ENCODE results near the gene PARVB. TPM values are rescaled to one million over a fixed set of nuclear protein-coding genes. Genes with fewer than 3 reads are reported as not detected.

Gene PARVB
- total and polyA plus RNA-seq, 2 of the 8 experiments (the other 6 are each of a cell fraction or from before 2014, with no cell fraction given): 14.5 to 18.6 TPM

- Histone ChIP-seq H2AFZ (ENCODE audit: low read length) (no peak overlapping the region), H3K79me1 (ENCODE audit: low read depth, low read length) (no peaks in the 10 kb centered on the region; the same call in 1 of the 2 replicates), H2BK120ac (replicated peaks; ENCODE audit: low read depth, low read length) (no peak overlapping the region), H3K23me2 (ENCODE audit: low read depth, low read length) (no peaks in the 10 kb centered on the region), H2BK12ac (ENCODE audit: low read depth, low read length) (no peak overlapping the region), H3K14ac (ENCODE audit: insufficient read length) (no peak overlapping the region), H2BK20ac (ENCODE audit: low read length) (no peak overlapping the region), H3K56ac (replicated peaks; ENCODE audit: insufficient read length, low read depth, low read length) (no peak overlapping the region), H3K18ac (ENCODE audit: extremely low read depth, low read length) (no peak overlapping the region), H3K79me2 (ENCODE audit: control insufficient read depth in 1 of 2, insufficient read depth in 2 of 2, low read length in 2 of 2) (no peaks in the 10 kb centered on the region), H2BK15ac (ENCODE audit: low read length) (no peak overlapping the region), H3K4ac (replicated peaks; ENCODE audit: insufficient read length, low read depth, low read length) (no peak overlapping the region), H4K91ac (replicated peaks; ENCODE audit: insufficient read length, low read length) (no peak overlapping the region), H3K23ac (ENCODE audit: insufficient read length) (no peak overlapping the region), H3K4me2 (ENCODE audit: insufficient read depth in 1 of 2, low read depth in 2 of 2, low read length in 2 of 2) (no peak overlapping the region), H3K27ac (ENCODE audit: low read depth, low read length) (no peak overlapping the region), H3K4me3 (ENCODE audit: extremely low read depth in 1 of 4, insufficient read depth in 2 of 4, low read depth in 3 of 4, low read length in 4 of 4) (no peak overlapping the region), H2BK5ac (ENCODE audit: low read depth, low read length) (no peak overlapping the region), H3K4me1 (replicated peaks in 1 of 4; ENCODE audit: control insufficient read depth in 3 of 4, insufficient read depth in 4 of 4, low read length in 3 of 4) (no peaks in the 10 kb centered on the region), H3K9me3 (ENCODE audit: insufficient read depth in 2 of 2, low read depth in 1 of 2, low read length in 1 of 2) (no peaks in the 10 kb centered on the region), H3K27me3 (replicated peaks in 1 of 4; ENCODE audit: control insufficient read depth in 3 of 4, extremely low read depth in 1 of 4, insufficient read depth in 3 of 4, low read length in 3 of 4) (no peaks in the 10 kb centered on the region), H3K9ac (replicated peaks in 1 of 4; ENCODE audit: extremely low read depth in 1 of 4, low read depth in 3 of 4, low read length in 3 of 4) (no peak overlapping the region), H2AK5ac (ENCODE audit: low read depth, low read length) (no peak overlapping the region), H3K36me3 (ENCODE audit: control insufficient read depth in 2 of 4, insufficient read depth in 4 of 4, low read length in 3 of 4) (no peaks in the 10 kb centered on the region), H4K8ac (ENCODE audit: extremely low read depth, insufficient read depth, low read length) (no peak overlapping the region), H4K5ac (ENCODE audit: insufficient read length, low read depth, low read length) (no peak overlapping the region), H4K20me1 (replicated peaks in 1 of 2; ENCODE audit: control insufficient read depth in 1 of 2, insufficient read depth in 2 of 2, low read length in 2 of 2) (no peaks in the 10 kb centered on the region)
- WGBS, 2 experiments (ENCODE audit: extremely low coverage in 1 of 2, insufficient coverage in 1 of 2, insufficient read length in 1 of 2, insufficient replicate concordance in 2 of 2, low coverage in 1 of 2, low lambda C conversion rate in 2 of 2, missing lambda C conversion rate in 1 of 2): 88% methylated on average over 14 of the region's 14 CpGs; no CpG with 5 or more reads in 1 of the 2 experiments
- POLR2A ChIA-PET (ENCODE audit: partially characterized antibody): interaction anchor here (0.9 kb wide), 1 partner anchor 14 kb away, joined by 3 read pairs; no protein-coding TSS in a partner anchor
- FAIRE-seq (no peak), DNase-seq (ENCODE audit: low read depth in 1 of 2, low spot score in 2 of 2) (no peak)
- CTCF ChIA-PET (ENCODE audit: partially characterized antibody): interaction anchor here (0.6 to 2.9 kb wide), 6 partner anchors 8 to 804 kb away, joined by 3 to 13 read pairs (median 4); no protein-coding TSS in a partner anchor
- TF ChIP-seq SUZ12 (IDR thresholded peaks at IDR 0.05; ENCODE audit: low read length): no peak
- TF ChIP-seq NRF1 (IDR thresholded peaks at IDR 0.05; ENCODE audit: low read depth, low read length): no peak
- no peak for TF ChIP-seq EZH2 (IDR thresholded peaks at IDR 0.05; ENCODE audit: low read depth, low read length, severe bottlenecking)
- TF ChIP-seq SIN3A (conservative IDR thresholded peaks at IDR 0.05 in 1 of 2, IDR thresholded peaks at IDR 0.05 in 1 of 2; ENCODE audit: low read depth in 1 of 2, low read length in 2 of 2): no peak
- TF ChIP-seq JUND (IDR thresholded peaks at IDR 0.05; ENCODE audit: low read length): no peak
- no peak for TF ChIP-seq SIRT6 (IDR thresholded peaks at IDR 0.05; ENCODE audit: low read length)
- TF ChIP-seq HDAC2 (IDR thresholded peaks at IDR 0.05; ENCODE audit: borderline replicate concordance in 1 of 2, low read depth in 2 of 2, low read length in 2 of 2): no peak
- TF ChIP-seq TAF1 (IDR thresholded peaks at IDR 0.05; ENCODE audit: low read depth, low read length): no peak
- TF ChIP-seq, protein P1, sequence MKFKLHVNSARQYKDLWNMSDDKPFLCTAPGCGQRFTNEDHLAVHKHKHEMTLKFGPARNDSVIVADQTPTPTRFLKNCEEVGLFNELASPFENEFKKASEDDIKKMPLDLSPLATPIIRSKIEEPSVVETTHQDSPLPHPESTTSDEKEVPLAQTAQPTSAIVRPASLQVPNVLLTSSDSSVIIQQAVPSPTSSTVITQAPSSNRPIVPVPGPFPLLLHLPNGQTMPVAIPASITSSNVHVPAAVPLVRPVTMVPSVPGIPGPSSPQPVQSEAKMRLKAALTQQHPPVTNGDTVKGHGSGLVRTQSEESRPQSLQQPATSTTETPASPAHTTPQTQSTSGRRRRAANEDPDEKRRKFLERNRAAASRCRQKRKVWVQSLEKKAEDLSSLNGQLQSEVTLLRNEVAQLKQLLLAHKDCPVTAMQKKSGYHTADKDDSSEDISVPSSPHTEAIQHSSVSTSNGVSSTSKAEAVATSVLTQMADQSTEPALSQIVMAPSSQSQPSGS (IDR thresholded peaks at IDR 0.05; ENCODE audit: low read length): no peak
- no peak for TF ChIP-seq CHD1 (IDR thresholded peaks at IDR 0.05; ENCODE audit: low read depth, low read length)
- TF ChIP-seq KDM4A (IDR thresholded peaks at IDR 0.05; ENCODE audit: low read depth, low read length, severe bottlenecking): no peak
Observed at GRCh38 chr22:44032126-44032730, 8.1 kb downstream of the PARVB start.
